Peyer's patch (tissue), 4 donors: Measurements from ENCODE around the gene PNMA8B. TPM values are rescaled to one million over a fixed set of nuclear protein-coding genes. Genes with fewer than 3 reads are reported as not detected.

Experiments used
- DNase-seq, 3 donors: peaks; one replicate each; pipeline ENCODE4 v3.0.0-alpha.2; 2017 to 2019
- H3K27ac ChIP-seq, 4 donors: fragments of 200-600 bp; sonication (generic); one replicate each; pipeline ENCODE4 v1.5.1; 2016 to 2019
- H3K27me3 ChIP-seq, 2 donors: fragments of 200-600 bp; sonication (generic); one replicate each; pipeline ENCODE4 v1.5.1; 2019
- H3K36me3 ChIP-seq, 3 donors: fragments of 200-600 bp; sonication (generic); one replicate each; pipeline ENCODE4 v1.5.1; 2016 to 2019
- H3K4me1 ChIP-seq, 4 donors: fragments of 200-600 bp; sonication (generic); one replicate each; pipeline ENCODE4 v1.5.1; 2016 to 2019
- H3K4me3 ChIP-seq, 4 donors: fragments of 200-600 bp; sonication (generic); 1 replicate in 3 of 4; 2 replicates in 1 of 4; pipeline ENCODE4 v1.5.1; 2016 to 2019; ENCODE audit warnings: mild to moderate bottlenecking in 1 of 4
- H3K9me3 ChIP-seq, 4 donors: fragments of 200-600 bp; sonication (generic); one replicate each; pipeline ENCODE4 v1.5.1; 2016 to 2019; ENCODE audit warnings: mild to moderate bottlenecking in 1 of 4
- CTCF ChIP-seq, 6 experiments: fragments of 450-650 bp in 4 of 6; fragments of 200-600 bp in 2 of 6; sonication (generic) in 1 of 6; IDR thresholded peaks; one replicate each; pipeline ENCODE4 v1.5.1; 2017 to 2019; ENCODE audit warnings: antibody characterized with exemption in 6 of 6, mild to moderate bottlenecking in 3 of 6, moderate library complexity in 1 of 6
- POLR2A ChIP-seq, 2 donors: fragments of 450-650 bp; IDR thresholded peaks; one replicate each; pipeline ENCODE4 v1.5.1; 2017; ENCODE audit warnings: antibody characterized with exemption in 2 of 2, mild to moderate bottlenecking in 2 of 2, moderate library complexity in 2 of 2
- total RNA-seq, 4 donors: library from RNA; depleted of rRNA; stranded (reverse); fragments of >200 nt; gene quantifications; one replicate each; pipeline ENCODE4 v1.1.0, GENCODE V29; 2016

The PNMA8B gene
- total RNA-seq, 4 donors from 2014 or later = 0.38 to 1.7 (median 0.67) TPM; not detected in 1

GRCh38 chr19:46460981-46461380, 34.7 kb downstream of the PNMA8B start:
- DNase-seq = no peak
- H3K4me3 ChIP-seq = no peak overlapping the region
- H3K4me1 ChIP-seq = no peaks in the 10 kb centered on the region
- TF ChIP-seq POLR2A (IDR thresholded peaks at IDR 0.05) (no peak), CTCF (IDR thresholded peaks at IDR 0.05) (no peak)
- no peaks in the 10 kb centered on the region for H3K9me3 ChIP-seq
- no peak overlapping the region for H3K27ac ChIP-seq
- H3K36me3 ChIP-seq = no peaks in the 10 kb centered on the region
- H3K27me3 ChIP-seq = no peaks in the 10 kb centered on the region

GRCh38 chr19:46460055-46460454, 35.6 kb downstream of the PNMA8B start:
- Histone ChIP-seq H3K9me3 (no peaks in the 10 kb centered on the region), H3K4me3 (no peak overlapping the region), H3K27me3 (no peaks in the 10 kb centered on the region), H3K4me1 (no peaks in the 10 kb centered on the region), H3K27ac (no peak overlapping the region), H3K36me3 (no peaks in the 10 kb centered on the region)
- no peak for DNase-seq
- TF ChIP-seq POLR2A (IDR thresholded peaks at IDR 0.05) (no peak), CTCF (IDR thresholded peaks at IDR 0.05) (no peak)

GRCh38 chr19:46456930-46457329, 38.7 kb downstream of the PNMA8B start:
- DNase-seq = no peak
- H3K36me3 ChIP-seq = no peaks in the 10 kb centered on the region
- no peak overlapping the region for H3K27ac ChIP-seq
- H3K9me3 ChIP-seq = no peaks in the 10 kb centered on the region
- no peaks in the 10 kb centered on the region for H3K27me3 ChIP-seq
- TF ChIP-seq CTCF (IDR thresholded peaks at IDR 0.05) = no peak
- TF ChIP-seq POLR2A (IDR thresholded peaks at IDR 0.05) = no peak
- H3K4me3 ChIP-seq = no peak overlapping the region
- no peaks in the 10 kb centered on the region for H3K4me1 ChIP-seq

- Histone ChIP-seq H3K36me3 (no peaks in the 10 kb centered on the region), H3K27ac (no peak overlapping the region)
- no peak for TF ChIP-seq POLR2A (IDR thresholded peaks at IDR 0.05)
- no peak for TF ChIP-seq CTCF (IDR thresholded peaks at IDR 0.05)
Measured at GRCh38 chr19:46454244-46454643, 41.4 kb downstream of the PNMA8B start.

GRCh38 chr19:46453661-46454060, 42.0 kb downstream of the PNMA8B start:
- DNase-seq = no peak
- Histone ChIP-seq H3K27ac (no peak overlapping the region), H3K9me3 (no peaks in the 10 kb centered on the region), H3K4me1 (no peaks in the 10 kb centered on the region), H3K27me3 (no peaks in the 10 kb centered on the region), H3K36me3 (no peaks in the 10 kb centered on the region), H3K4me3 (no peak overlapping the region)
- no peak for TF ChIP-seq POLR2A (IDR thresholded peaks at IDR 0.05)

More at GRCh38 chr19:46454244-46454643, 41.4 kb downstream of the PNMA8B start:
- H3K9me3 ChIP-seq = no peaks in the 10 kb centered on the region
- no peak overlapping the region for H3K4me3 ChIP-seq
- H3K4me1 ChIP-seq = no peaks in the 10 kb centered on the region
- H3K27me3 ChIP-seq = no peaks in the 10 kb centered on the region
- no peak for DNase-seq

GRCh38 chr19:46452186-46452585, 43.5 kb downstream of the PNMA8B start:
- Histone ChIP-seq H3K27me3 (no peaks in the 10 kb centered on the region), H3K4me1 (no peaks in the 10 kb centered on the region), H3K36me3 (no peaks in the 10 kb centered on the region), H3K27ac (no peak overlapping the region), H3K9me3 (no peaks in the 10 kb centered on the region), H3K4me3 (no peak overlapping the region)
- no peak for DNase-seq
- TF ChIP-seq CTCF (IDR thresholded peaks at IDR 0.05) = no peak
